Fibroblast of peridontal ligament (primary cell): ENCODE data around the gene CCSER2.
"Not testable (repeated sequence)": the region's sequence is repeated elsewhere in the genome, so short reads cannot be mapped to it uniquely, and the experiment has no call there.

Source experiments
- DNase-seq: peaks from one replicate; pipeline ENCODE4 v3.0.0-alpha.2; 2010; ENCODE audit errors: extremely low read depth

Gene CCSER2

GRCh38 chr10:84328418-84329195 is at the start of gene CCSER2:
TSS of gene CCSER2 (plus strand) at chr10:84328589. CDS start at chr10:84371053, 42,464 bp downstream.
- DNase-seq = no peak

DNA sequence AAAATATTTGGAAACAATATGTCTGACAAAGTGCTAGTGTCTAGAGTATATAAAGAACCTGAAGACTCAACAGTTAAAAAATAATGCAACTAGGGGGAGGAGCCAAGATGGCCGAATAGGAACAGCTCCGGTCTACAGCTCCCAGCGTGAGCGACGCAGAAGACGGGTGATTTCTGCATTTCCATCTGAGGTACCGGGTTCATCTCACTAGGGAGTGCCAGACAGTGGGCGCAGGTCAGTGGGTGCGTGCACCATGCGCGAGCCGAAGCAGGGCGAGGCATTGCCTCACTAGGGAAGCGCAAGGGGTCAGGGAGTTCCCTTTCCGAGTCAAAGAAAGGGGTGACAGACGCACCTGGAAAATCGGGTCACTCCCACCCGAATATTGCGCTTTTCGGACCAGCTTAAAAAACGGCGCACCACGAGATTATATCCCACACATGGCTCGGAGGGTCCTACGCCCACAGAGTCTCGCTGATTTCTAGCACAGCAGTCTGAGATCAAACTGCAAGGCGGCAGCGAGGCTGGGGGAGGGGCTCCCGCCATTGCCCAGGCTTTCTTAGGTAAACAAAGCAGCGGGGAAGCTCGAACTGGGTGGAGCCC is 48.4 kb upstream of the CCSER2 start:
- DNase-seq = not testable (repeated sequence)

- no peak for DNase-seq
Measured at GRCh38 chr10:84286695-84287094, 41.7 kb upstream of the CCSER2 start.

- DNase-seq = no peak
Measured at GRCh38 chr10:84288151-84288550, 40.2 kb upstream of the CCSER2 start.

DNA sequence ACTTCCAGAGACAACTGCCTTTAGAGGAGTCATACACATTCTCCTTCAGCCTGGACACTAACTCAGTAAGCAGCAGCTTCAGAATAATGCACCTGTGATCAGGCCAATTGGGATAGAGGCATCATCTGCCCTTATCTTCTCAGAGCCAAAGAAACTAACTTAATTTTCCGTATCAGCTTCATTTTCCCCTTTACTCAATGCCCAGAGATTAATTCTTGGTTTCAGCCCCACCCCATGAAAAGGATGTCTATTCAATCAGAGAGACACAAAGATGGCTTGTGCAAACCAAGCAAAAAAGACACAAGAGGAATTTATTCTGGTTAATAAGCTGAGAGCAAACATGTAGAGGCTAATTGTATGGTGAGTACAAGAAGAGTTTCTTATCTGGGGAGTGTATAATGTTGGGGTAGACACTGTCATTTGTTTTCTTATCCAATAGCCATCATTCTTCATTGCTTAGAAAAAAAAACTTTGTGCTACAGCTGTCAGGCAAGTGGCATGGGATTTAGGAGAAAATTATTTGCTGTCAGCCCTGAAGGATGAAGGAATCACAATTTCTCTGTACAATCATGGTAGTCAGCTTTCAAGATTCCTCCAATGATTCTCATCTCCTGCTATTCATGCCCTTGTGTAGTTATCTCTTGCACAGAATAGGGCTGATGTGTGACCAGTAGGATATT is 38.7 kb upstream of the CCSER2 start:
- DNase-seq = no peak

DNA sequence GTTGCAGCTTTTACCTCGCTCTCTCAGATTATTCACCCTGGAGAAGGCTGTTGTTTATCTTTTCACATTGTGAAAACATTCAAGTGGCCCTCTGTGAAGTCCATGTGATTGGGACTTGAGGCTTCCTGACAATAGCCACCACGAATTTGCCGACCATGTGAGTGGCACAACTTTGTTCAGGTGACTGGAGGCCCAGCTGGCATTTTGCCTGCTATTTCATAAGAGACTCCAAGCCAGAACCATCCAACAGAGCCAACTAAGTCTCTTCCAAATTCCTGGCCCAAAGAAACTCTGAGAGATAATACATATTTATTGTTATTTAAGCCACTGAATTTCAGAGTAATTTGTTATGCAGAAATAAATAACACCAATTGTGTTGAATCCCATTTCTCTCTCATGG is 38.2 kb upstream of the CCSER2 start:
- no peak for DNase-seq

DNA sequence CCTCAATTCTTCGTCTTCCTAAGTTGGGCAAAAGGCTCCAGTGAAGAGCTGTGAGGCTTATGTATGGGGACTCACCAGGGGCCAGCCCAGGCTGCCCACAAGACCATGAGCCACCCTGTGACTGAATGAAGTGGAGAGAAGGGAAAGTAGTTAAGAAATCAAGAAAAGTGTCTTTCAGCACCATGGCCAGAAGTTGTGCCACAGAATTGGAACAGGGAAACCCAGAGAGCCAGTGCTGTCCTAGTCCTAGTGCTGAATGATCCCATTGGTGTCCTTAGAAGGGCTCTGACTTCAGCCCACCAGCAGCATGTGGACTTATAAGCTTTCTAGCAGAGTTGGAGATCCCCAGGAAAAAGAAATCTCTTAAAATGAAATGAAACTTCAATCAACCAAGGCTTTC is 37.0 kb upstream of the CCSER2 start:
- peak; percentile 73 for DNase-seq

GRCh38 chr10:84292502-84292901 is 35.9 kb upstream of the CCSER2 start:
- DNase-seq = no peak

DNA sequence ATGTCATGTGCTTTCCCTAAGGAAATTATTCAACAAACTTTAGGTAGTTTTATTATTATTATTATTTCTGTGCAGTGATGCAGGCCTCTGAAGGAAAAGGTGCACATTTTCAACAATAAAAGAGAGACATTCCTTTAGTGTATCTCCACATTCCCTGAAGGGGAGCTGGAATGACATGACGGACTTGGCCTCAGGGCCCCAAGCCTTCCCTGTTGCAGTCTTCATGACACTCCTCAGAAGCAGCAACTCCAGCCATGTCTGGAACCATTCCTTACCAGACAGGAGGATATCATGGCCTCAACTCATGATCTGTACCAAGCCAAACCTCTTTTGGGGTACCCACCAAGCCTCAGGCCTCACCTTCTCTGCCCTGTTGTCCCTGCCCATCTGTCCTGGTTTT is 35.2 kb upstream of the CCSER2 start:
- no peak for DNase-seq

GRCh38 chr10:84293574-84294016 is 34.8 kb upstream of the CCSER2 start:
- no peak for DNase-seq

DNA sequence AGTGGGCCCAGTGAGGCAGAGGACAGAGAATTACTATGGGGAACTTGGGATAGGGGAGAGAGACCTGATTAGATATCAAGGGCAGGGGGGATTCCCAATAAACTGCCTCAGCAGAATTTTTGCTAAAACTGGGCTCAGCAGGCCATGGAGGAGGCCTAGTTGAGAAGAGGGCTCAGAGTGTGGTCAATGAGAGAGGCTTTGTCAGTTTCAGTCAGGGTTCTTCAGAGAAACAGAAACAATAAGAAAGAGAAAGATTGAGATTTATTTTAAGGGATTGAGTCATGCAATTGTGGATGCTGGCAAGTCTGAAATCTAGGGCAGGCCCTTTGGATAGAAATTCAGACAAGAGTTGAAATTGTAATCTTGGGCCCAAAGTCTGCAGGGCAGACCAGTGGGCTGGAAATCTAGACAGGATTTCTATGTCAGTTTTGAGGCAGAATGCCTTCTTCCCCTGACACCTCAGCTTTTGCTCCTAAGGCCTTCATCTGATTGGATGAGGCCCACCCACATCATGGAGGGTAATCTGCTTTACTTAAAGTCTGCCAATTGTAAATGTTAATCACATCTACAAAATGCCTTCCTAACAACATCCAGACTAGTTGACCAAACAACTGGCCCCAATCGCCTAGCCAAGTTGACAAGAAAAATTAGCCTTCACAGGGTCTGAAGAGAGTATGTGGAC is 33.5 kb upstream of the CCSER2 start:
- DNase-seq = peak; percentile 58

GRCh38 chr10:84296091-84296981 is 32.1 kb upstream of the CCSER2 start:
- peak; percentile 88 for DNase-seq

GRCh38 chr10:84298057-84298456 is 30.3 kb upstream of the CCSER2 start:
- no peak for DNase-seq

GRCh38 chr10:84302223-84302622 is 26.2 kb upstream of the CCSER2 start:
- DNase-seq = no peak

- DNase-seq = no peak
Measured at GRCh38 chr10:84306751-84307384, 21.5 kb upstream of the CCSER2 start.

DNA sequence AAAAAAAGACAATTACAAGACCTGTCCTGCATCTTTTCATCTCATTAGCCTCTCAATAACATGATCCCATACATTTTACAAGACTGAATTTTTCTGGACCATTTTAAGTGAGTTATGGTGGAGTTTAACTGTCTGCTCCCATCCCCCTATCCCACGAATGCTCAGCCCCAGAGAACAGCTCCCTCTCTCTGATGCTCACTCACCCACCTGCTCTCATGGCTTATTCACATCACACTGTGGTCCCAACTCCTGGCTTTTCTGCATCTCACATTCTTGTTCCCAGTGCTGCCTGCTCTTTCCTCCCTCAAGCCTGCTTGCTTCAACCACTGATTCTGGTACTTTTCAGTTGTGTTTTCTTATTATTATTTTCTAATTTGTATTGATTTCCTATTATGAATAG is 20.4 kb upstream of the CCSER2 start:
- no peak for DNase-seq

DNA sequence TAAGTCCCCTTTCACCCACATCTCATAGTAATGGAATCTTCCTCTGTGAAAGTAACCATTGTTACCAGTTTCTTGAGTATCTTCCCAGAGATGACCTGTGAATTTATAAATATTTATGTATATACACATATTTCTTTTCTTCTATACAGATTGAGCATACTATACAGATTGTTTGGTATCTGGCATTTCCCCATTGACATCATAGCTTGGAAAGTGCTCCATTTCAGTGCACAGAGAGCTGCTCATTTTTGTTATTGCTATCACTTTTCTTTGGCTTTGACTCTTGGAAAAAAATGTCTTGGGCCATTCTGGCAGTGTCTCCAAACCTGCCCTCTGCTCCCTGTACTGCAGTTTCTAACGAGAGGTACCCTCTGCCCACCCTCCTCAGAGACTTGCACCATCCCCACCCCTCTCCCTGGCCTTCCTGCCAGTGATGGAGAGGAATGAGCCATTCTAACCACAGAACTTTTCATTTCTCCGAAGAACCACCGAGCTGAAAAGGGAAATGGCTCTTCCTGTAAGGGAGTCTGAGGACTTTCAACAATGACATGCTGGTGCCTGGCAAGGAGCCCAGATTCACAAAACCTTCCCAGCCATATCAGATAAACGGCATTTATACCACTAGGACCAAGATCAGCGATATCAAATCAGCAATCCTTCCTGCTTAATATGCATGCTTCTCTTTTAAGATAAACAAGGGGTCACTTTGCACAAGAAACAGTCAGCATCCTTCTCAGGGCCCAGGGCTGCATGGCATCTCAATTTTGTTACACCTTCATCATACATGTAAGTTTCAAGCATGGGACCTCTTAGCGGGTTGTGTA is 19.7 kb upstream of the CCSER2 start:
- peak; percentile 86 for DNase-seq

GRCh38 chr10:84310470-84310869 is 17.9 kb upstream of the CCSER2 start:
- DNase-seq = peak; percentile 29

DNA sequence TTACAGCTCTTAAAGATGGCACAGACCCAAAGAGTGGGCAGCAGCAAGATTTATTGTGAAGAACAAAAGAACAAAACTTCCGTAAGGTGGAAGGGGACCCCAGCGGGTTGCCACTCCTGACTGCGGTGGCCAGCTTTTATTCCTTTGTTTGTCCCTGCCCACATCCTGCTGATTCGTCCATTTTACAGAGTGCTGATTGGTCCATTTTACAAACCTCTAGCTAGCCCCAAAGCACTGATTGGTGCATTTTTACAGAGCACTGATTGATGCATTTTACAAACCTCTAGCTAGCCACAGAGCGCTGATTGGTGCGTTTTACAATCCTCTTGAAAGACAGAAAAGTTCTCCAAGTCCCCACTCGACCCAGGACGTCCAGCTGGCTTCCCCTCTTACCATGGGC is 16.8 kb upstream of the CCSER2 start:
- no peak for DNase-seq

DNA sequence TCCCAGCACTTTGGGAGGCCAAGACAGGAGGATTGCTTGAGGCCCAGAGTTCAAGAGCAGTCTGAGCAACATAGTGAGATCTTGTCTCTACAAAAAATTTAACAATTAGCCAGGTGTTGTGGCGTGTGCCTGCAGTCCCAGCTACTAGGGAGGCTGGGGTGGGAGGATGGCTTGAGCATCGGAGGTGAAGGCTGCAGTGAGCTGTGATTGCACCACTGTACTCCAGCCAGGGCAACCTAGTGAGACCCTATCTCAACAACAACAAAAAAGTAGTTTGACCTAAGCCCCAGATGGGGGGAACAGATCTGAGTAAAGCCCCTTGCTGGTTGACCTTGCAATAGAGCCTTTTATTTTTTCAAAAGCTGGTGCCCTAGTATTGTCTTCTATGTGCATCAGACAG is 15.6 kb upstream of the CCSER2 start:
- DNase-seq = no peak
